Measurements from ENCODE around the gene BTNL9.
"Not testable (repeated sequence)": the region's sequence is repeated elsewhere in the genome, so short reads cannot be mapped to it uniquely, and the experiment has no call there.

BTNL9 gene

DNA sequence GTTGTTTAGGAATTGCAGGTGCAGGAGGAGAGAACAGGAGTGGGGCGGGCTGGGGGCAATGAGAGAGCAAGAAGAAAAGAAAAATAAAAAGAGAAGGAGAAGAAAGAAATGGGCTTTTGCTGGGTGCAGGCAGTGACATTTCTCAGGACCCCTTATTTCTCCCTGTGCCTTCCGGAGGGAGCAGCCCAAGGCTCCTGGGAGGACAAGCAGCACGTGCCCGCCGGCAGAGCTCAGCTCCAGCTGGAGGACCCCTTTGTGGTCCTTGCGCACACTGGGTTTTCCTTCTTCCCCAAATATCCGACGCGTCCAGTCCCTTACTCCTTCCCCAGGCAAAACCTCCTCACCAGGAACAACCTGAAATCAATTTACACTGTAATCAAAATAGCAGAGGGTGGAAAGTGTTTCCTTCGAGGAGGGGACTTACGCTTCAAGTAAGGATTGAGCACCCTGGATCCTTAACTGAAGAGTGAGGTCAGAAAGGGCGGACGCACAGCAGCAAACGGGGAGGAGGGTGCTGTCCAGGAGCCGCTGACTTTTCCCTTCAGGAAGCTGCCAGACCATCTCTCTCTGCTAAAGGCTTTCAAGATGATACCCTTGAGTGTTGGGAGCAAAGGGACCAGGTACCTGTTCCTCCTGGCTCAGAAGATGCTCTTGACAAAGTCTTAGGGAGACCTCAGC lies 2.1 kb downstream of the BTNL9 start:
- H3K27ac ChIP-seq (ENCODE audit: low read depth in 2 of 2, low read length in 2 of 2): no peak overlapping the region

DNA sequence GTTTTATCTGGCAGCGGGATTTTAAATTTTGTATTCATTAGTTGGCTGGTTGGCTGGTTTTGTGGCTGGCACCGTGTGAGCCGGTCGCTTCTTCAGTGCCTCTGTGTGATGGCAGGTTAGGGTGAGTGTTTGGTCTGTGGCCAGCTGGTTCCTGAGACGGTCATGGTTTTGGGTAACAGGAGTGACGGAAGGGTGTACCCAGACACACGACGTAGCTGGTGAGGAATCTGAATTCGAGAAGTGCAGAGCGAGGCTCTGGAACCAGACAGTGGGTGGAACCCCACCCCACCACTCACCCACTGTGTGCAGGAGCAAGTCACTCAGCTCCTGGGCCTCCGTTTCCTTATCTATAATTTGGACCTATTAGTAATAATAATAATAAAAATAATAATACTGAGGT lies 2.7 kb downstream of the BTNL9 start:
- Histone ChIP-seq H3K27me3 (ENCODE audit: control insufficient read depth in 2 of 2, insufficient read depth in 2 of 2, low read length in 2 of 2) (peaks cover 14 to 15% of the 10 kb centered on the region in 2 donors), H3K36me3 (ENCODE audit: control insufficient read depth in 2 of 2, insufficient read depth in 2 of 2, low read length in 2 of 2) (no peaks in the 10 kb centered on the region), H3K27ac (ENCODE audit: low read depth in 2 of 2, low read length in 2 of 2) (no peak overlapping the region), H3K9ac (ENCODE audit: low read depth in 1 of 2, low read length in 2 of 2) (no peak overlapping the region), H3K4me1 (ENCODE audit: control insufficient read depth in 2 of 2, insufficient read depth in 2 of 2, low read length in 2 of 2) (no peaks in the 10 kb centered on the region), H3K9me3 (ENCODE audit: control insufficient read depth in 2 of 2, low read length in 2 of 2) (no peaks in the 10 kb centered on the region), H3K4me3 (ENCODE audit: low read length in 2 of 2) (no peak overlapping the region)

More for the DNA sequence above, 2.1 kb downstream of the BTNL9 start:
- Histone ChIP-seq H3K27me3 (ENCODE audit: control insufficient read depth in 2 of 2, insufficient read depth in 2 of 2, low read length in 2 of 2) (peaks cover 11 to 14% of the 10 kb centered on the region in 2 donors), H3K9me3 (ENCODE audit: control insufficient read depth in 2 of 2, low read length in 2 of 2) (no peaks in the 10 kb centered on the region), H3K4me3 (ENCODE audit: low read length in 2 of 2) (no peak overlapping the region), H3K4me1 (ENCODE audit: control insufficient read depth in 2 of 2, insufficient read depth in 2 of 2, low read length in 2 of 2) (no peaks in the 10 kb centered on the region), H3K9ac (ENCODE audit: low read depth in 1 of 2, low read length in 2 of 2) (no peak overlapping the region), H3K36me3 (ENCODE audit: control insufficient read depth in 2 of 2, insufficient read depth in 2 of 2, low read length in 2 of 2) (no peaks in the 10 kb centered on the region)

DNA sequence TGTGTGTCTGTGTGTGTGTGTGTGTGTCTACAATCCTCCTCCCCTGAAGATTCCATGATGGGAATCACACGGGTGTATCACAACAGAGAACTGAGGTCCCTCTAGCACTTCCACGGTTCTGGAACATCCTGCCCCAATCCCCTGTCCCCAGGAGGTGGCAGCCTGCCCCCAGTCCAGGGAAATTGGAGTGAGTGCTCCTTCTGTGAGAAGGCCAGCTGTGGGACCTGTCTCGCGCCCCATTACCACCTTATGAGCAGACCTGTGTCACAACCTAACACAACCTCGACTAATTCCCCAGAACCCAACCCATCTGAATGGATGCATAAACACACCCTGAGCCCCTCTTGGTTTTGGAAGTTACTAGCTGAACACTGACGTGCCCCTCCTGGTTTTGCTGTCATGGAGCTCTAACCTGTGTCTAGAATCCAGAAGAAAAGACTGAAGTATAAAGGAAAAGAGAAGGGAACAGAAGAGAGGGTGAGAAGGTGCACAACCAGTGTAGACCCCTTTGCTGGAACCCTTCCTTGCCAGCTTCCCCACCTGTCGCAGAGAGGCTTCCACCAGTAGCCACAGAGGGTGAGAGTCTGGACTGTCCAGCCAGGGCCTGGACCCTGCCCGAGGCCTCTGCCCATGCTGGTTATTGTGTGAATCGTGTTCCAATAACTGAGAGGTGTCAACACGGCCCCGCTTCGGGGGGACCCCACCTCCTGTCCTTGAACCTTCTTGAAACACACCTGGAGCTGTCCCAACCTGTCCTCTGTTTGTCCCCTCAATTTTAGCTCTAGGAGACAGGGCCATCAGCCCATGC lies 3.4 kb downstream of the BTNL9 start:
- Histone ChIP-seq H3K9ac (ENCODE audit: low read depth in 1 of 2, low read length in 2 of 2) (no peak overlapping the region), H3K9me3 (ENCODE audit: control insufficient read depth in 2 of 2, low read length in 2 of 2) (no peaks in the 10 kb centered on the region), H3K4me1 (ENCODE audit: control insufficient read depth in 2 of 2, insufficient read depth in 2 of 2, low read length in 2 of 2) (no peaks in the 10 kb centered on the region), H3K4me3 (ENCODE audit: low read length in 2 of 2) (no peak overlapping the region), H3K27ac (ENCODE audit: low read depth in 2 of 2, low read length in 2 of 2) (no peak overlapping the region), H3K36me3 (ENCODE audit: control insufficient read depth in 2 of 2, insufficient read depth in 2 of 2, low read length in 2 of 2) (no peaks in the 10 kb centered on the region), H3K27me3 (ENCODE audit: control insufficient read depth in 2 of 2, insufficient read depth in 2 of 2, low read length in 2 of 2) (peaks cover 18 to 22% of the 10 kb centered on the region in 2 donors)

DNA sequence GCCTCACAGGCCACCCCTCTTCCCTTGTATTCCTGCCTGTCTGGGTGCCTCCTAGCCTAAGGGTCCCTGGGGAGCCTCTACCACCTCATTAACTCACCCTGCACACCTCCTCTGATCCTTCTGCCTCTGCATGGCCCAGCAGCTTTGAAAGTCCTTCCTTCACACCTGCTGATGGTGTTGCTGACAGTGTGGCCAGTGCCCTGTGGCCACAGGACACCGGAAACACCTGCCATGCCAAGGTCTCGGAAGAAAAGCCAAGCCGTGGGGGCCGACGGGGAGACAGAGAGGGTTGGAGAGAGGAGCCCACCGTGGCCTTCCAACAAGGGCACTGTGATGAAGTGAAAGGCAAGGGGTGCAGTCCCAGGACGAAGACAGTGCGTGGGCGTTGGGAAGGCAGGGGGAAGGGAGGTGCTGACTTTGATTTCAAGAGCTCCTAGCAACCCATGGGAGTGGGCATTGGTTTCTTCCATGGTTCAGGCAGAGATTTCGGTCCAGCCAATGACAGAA lies 4.1 kb downstream of the BTNL9 start:
- H3K4me1 ChIP-seq (ENCODE audit: control insufficient read depth in 2 of 2, insufficient read depth in 2 of 2, low read length in 2 of 2): no peaks in the 10 kb centered on the region
- H3K36me3 ChIP-seq (ENCODE audit: control insufficient read depth in 2 of 2, insufficient read depth in 2 of 2, low read length in 2 of 2): no peaks in the 10 kb centered on the region
- no peak overlapping the region for H3K4me3 ChIP-seq (ENCODE audit: low read length in 2 of 2)
- H3K9ac ChIP-seq (ENCODE audit: low read depth in 1 of 2, low read length in 2 of 2): no peak overlapping the region
- no peaks in the 10 kb centered on the region for H3K9me3 ChIP-seq (ENCODE audit: control insufficient read depth in 2 of 2, low read length in 2 of 2)
- H3K27ac ChIP-seq (ENCODE audit: low read depth in 2 of 2, low read length in 2 of 2): peak overlapping the region in 1 of 2 donors; percentile 4
- H3K27me3 ChIP-seq (ENCODE audit: control insufficient read depth in 2 of 2, insufficient read depth in 2 of 2, low read length in 2 of 2): peaks cover 18 to 25% of the 10 kb centered on the region in 2 donors

DNA sequence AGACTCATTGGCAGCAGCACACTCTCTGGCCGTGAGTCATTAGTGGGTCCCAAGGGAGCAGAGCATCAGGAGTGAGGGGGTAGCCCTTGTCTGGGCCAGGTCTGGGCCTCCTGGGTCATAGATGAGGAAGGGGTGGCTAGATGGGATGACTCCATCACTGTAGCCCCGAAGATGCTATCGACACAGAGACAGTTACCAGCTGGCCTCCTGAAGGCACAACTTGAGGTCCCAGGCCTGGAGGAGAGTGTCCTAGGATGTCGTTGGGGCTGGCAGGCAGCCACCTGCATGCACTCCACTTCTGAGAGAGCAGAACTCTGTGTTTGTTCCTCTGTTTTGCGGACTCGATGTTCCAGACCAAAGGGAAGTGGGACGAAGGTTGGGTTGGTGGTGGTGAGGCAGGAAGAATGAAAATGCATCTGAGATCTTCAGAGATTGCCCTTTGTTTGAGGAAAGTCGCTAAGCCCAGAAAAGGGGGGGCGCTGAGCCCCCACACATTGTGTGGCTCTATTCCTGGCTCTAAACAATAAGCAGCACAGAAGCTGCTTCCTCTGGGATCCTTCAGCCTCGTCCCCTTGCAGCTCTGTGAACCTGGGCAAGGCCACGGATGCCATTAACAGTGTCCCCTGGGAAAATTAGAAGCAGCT lies 4.7 kb downstream of the BTNL9 start:
- Histone ChIP-seq H3K27me3 (ENCODE audit: control insufficient read depth in 2 of 2, insufficient read depth in 2 of 2, low read length in 2 of 2) (peaks cover 23 to 30% of the 10 kb centered on the region in 2 donors), H3K4me3 (ENCODE audit: low read length in 2 of 2) (no peak overlapping the region)

DNA sequence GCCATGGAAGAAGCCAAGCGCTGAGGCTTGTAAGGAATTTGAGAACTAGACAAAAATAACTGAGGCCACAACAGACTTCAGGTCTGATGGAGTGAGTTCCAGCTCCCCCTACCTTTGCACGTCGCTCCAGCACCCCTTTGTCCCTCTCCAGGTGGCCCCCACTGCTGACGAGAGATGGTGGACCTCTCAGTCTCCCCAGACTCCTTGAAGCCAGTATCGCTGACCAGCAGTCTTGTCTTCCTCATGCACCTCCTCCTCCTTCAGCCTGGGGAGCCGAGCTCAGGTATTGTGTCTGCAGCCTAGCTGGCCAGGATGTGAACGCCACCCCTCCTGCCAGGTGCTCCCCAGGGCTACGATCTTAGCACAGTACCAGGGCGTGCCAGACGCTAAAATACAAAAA lies 5.2 kb downstream of the BTNL9 start:
- Histone ChIP-seq H3K27me3 (ENCODE audit: control insufficient read depth in 2 of 2, insufficient read depth in 2 of 2, low read length in 2 of 2) (peaks cover 29 to 35% of the 10 kb centered on the region in 2 donors), H3K9ac (ENCODE audit: low read depth in 1 of 2, low read length in 2 of 2) (no peak overlapping the region), H3K9me3 (ENCODE audit: control insufficient read depth in 2 of 2, low read length in 2 of 2) (no peaks in the 10 kb centered on the region), H3K4me1 (ENCODE audit: control insufficient read depth in 2 of 2, insufficient read depth in 2 of 2, low read length in 2 of 2) (no peaks in the 10 kb centered on the region), H3K36me3 (ENCODE audit: control insufficient read depth in 2 of 2, insufficient read depth in 2 of 2, low read length in 2 of 2) (no peaks in the 10 kb centered on the region), H3K4me3 (ENCODE audit: low read length in 2 of 2) (no peak overlapping the region), H3K27ac (ENCODE audit: low read depth in 2 of 2, low read length in 2 of 2) (no peak overlapping the region)

More for the DNA sequence above, 4.7 kb downstream of the BTNL9 start:
- Histone ChIP-seq H3K4me1 (ENCODE audit: control insufficient read depth in 2 of 2, insufficient read depth in 2 of 2, low read length in 2 of 2) (no peaks in the 10 kb centered on the region), H3K9ac (ENCODE audit: low read depth in 1 of 2, low read length in 2 of 2) (no peak overlapping the region), H3K27ac (ENCODE audit: low read depth in 2 of 2, low read length in 2 of 2) (no peak overlapping the region), H3K9me3 (ENCODE audit: control insufficient read depth in 2 of 2, low read length in 2 of 2) (no peaks in the 10 kb centered on the region), H3K36me3 (ENCODE audit: control insufficient read depth in 2 of 2, insufficient read depth in 2 of 2, low read length in 2 of 2) (no peaks in the 10 kb centered on the region)

DNA sequence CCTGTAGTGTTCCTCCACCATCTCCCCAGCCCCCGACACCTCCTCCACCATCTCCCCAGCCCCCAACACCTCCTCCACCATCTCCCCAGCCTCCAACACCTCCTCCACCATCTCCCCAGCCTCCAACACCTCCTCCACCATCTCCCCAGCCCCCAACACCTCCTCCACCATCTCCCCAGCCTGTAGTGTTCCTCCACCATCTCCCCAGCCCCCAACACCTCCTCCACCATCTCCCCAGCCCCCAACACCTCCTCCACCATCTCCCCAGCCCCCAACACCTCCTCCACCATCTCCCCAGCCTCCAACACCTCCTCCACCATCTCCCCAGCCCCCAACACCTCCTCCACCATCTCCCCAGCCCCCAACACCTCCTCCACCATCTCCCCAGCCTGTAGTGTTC lies 5.8 kb downstream of the BTNL9 start:
- H3K9me3 ChIP-seq (ENCODE audit: control insufficient read depth in 2 of 2, low read length in 2 of 2); H3K27ac ChIP-seq (ENCODE audit: low read depth in 2 of 2, low read length in 2 of 2); H3K4me1 ChIP-seq (ENCODE audit: control insufficient read depth in 2 of 2, insufficient read depth in 2 of 2, low read length in 2 of 2); H3K36me3 ChIP-seq (ENCODE audit: control insufficient read depth in 2 of 2, insufficient read depth in 2 of 2, low read length in 2 of 2); H3K4me3 ChIP-seq (ENCODE audit: low read length in 2 of 2); H3K9ac ChIP-seq (ENCODE audit: low read depth in 1 of 2, low read length in 2 of 2): not testable (repeated sequence)
- H3K27me3 ChIP-seq (ENCODE audit: control insufficient read depth in 2 of 2, insufficient read depth in 2 of 2, low read length in 2 of 2): peaks cover 31 to 38% of the 10 kb centered on the region in 2 donors

DNA sequence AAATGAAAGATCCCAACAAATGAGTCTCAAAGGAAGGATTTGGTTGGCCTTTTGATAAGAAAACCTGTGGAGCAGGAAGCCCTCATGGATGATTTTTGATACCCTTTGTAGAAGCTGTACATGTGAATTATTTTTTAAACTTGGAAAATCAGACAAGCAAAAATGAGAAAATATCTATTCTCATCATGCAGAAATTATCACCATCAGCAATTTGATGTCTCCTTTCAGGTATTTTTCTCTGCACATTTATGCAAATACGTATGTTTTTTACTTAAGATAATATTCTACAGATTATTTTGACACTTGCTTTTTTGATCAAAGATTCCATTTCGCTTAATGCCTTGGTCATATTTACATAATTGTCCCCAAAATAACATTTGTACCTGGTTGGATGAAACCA lies 7.2 kb downstream of the BTNL9 start:
- Histone ChIP-seq H3K27ac (ENCODE audit: low read depth in 2 of 2, low read length in 2 of 2) (no peak overlapping the region), H3K4me1 (ENCODE audit: control insufficient read depth in 2 of 2, insufficient read depth in 2 of 2, low read length in 2 of 2) (no peaks in the 10 kb centered on the region), H3K27me3 (ENCODE audit: control insufficient read depth in 2 of 2, insufficient read depth in 2 of 2, low read length in 2 of 2) (peaks cover 38 to 41% of the 10 kb centered on the region in 2 donors), H3K9ac (ENCODE audit: low read depth in 1 of 2, low read length in 2 of 2) (no peak overlapping the region), H3K36me3 (ENCODE audit: control insufficient read depth in 2 of 2, insufficient read depth in 2 of 2, low read length in 2 of 2) (no peaks in the 10 kb centered on the region), H3K9me3 (ENCODE audit: control insufficient read depth in 2 of 2, low read length in 2 of 2) (no peaks in the 10 kb centered on the region), H3K4me3 (ENCODE audit: low read length in 2 of 2) (no peak overlapping the region)

DNA sequence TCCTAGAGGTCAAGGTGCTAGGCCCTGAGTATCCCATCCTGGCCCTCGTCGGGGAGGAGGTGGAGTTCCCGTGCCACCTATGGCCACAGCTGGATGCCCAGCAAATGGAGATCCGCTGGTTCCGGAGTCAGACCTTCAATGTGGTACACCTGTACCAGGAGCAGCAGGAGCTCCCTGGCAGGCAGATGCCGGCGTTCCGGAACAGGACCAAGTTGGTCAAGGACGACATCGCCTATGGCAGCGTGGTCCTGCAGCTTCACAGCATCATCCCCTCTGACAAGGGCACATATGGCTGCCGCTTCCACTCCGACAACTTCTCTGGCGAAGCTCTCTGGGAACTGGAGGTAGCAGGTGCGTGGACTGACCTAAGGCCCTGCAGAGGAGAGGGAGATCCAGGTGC lies 7.9 kb downstream of the BTNL9 start:
- Histone ChIP-seq H3K4me3 (ENCODE audit: low read length in 2 of 2) (no peak overlapping the region), H3K36me3 (ENCODE audit: control insufficient read depth in 2 of 2, insufficient read depth in 2 of 2, low read length in 2 of 2) (no peaks in the 10 kb centered on the region), H3K27ac (ENCODE audit: low read depth in 2 of 2, low read length in 2 of 2) (no peak overlapping the region), H3K27me3 (ENCODE audit: control insufficient read depth in 2 of 2, insufficient read depth in 2 of 2, low read length in 2 of 2) (peaks cover 38 to 40% of the 10 kb centered on the region in 2 donors), H3K4me1 (ENCODE audit: control insufficient read depth in 2 of 2, insufficient read depth in 2 of 2, low read length in 2 of 2) (peaks cover 0 to 2% of the 10 kb centered on the region in 2 donors), H3K9me3 (ENCODE audit: control insufficient read depth in 2 of 2, low read length in 2 of 2) (no peaks in the 10 kb centered on the region), H3K9ac (ENCODE audit: low read depth in 1 of 2, low read length in 2 of 2) (no peak overlapping the region)

DNA sequence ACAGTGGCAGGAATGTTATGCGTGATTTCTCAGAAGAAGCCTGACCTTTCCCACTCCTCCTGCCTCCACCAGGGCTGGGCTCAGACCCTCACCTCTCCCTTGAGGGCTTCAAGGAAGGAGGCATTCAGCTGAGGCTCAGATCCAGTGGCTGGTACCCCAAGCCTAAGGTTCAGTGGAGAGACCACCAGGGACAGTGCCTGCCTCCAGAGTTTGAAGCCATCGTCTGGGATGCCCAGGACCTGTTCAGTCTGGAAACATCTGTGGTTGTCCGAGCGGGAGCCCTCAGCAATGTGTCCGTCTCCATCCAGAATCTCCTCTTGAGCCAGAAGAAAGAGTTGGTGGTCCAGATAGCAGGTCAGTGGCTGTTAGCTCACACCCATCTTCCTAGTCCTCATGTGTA lies 9.9 kb downstream of the BTNL9 start:
- H3K9ac ChIP-seq (ENCODE audit: low read depth in 1 of 2, low read length in 2 of 2): no peak overlapping the region
- peaks cover 8 to 10% of the 10 kb centered on the region in 2 donors for H3K4me1 ChIP-seq (ENCODE audit: control insufficient read depth in 2 of 2, insufficient read depth in 2 of 2, low read length in 2 of 2)
- no peaks in the 10 kb centered on the region for H3K9me3 ChIP-seq (ENCODE audit: control insufficient read depth in 2 of 2, low read length in 2 of 2)
- no peak overlapping the region for H3K27ac ChIP-seq (ENCODE audit: low read depth in 2 of 2, low read length in 2 of 2)
- H3K36me3 ChIP-seq (ENCODE audit: control insufficient read depth in 2 of 2, insufficient read depth in 2 of 2, low read length in 2 of 2): no peaks in the 10 kb centered on the region
- no peak overlapping the region for H3K4me3 ChIP-seq (ENCODE audit: low read length in 2 of 2)
- H3K27me3 ChIP-seq (ENCODE audit: control insufficient read depth in 2 of 2, insufficient read depth in 2 of 2, low read length in 2 of 2): peaks cover 47 to 54% of the 10 kb centered on the region in 2 donors
